Loucy (cell line): ENCODE measurements around the gene COL26A1.
"Not testable (repeated sequence)": the region's sequence is repeated elsewhere in the genome, so short reads cannot be mapped to it uniquely, and the experiment has no call there.

Experiments used
- H2AFZ ChIP-seq: fragments of 200-600 bp; sonication (generic); 2 replicates; pipeline ENCODE4 v1.6.0; 2016; ENCODE audit warnings: antibody characterized with exemption, mild to moderate bottlenecking, low read length, moderate library complexity
- H3F3A ChIP-seq: fragments of 200-600 bp; 2 replicates; pipeline ENCODE4 v1.6.0; 2016; ENCODE audit warnings: antibody characterized with exemption, low read depth, mild to moderate bottlenecking
- H3K27me3 ChIP-seq: fragments of 200-600 bp; sonication (generic); 2 replicates; pipeline ENCODE4 v1.6.1; 2014; ENCODE audit warnings: low read length, mild to moderate bottlenecking; ENCODE audit not compliant: insufficient read depth, poor library complexity, severe bottlenecking
- H3K36me3 ChIP-seq: fragments of 200-600 bp; sonication (generic); 2 replicates; pipeline ENCODE4 v1.6.1; 2016; ENCODE audit warnings: low read length; ENCODE audit not compliant: insufficient read depth
- H3K4me1 ChIP-seq: fragments of 200-600 bp; sonication (generic); 2 replicates; pipeline ENCODE4 v1.5.1; 2014; ENCODE audit warnings: low read length, mild to moderate bottlenecking; ENCODE audit not compliant: insufficient read depth, poor library complexity, severe bottlenecking
- H3K4me2 ChIP-seq: fragments of 200-600 bp; sonication (generic); 2 replicates; pipeline ENCODE4 v1.6.0; 2014; ENCODE audit warnings: antibody characterized with exemption, low read length, low read depth, mild to moderate bottlenecking; ENCODE audit not compliant: poor library complexity, severe bottlenecking
- H3K4me3 ChIP-seq: fragments of 200-600 bp; sonication (generic); 2 replicates; pipeline ENCODE4 v1.5.1; 2014; ENCODE audit warnings: low read length, mild to moderate bottlenecking, mixed read lengths; ENCODE audit not compliant: poor library complexity, severe bottlenecking
- H3K79me2 ChIP-seq: fragments of 200-600 bp; sonication (generic); 2 replicates; pipeline ENCODE4 v1.6.1; 2014; ENCODE audit warnings: low read length; ENCODE audit not compliant: insufficient read depth
- H3K9ac ChIP-seq: fragments of 200-600 bp; sonication (generic); 2 replicates; pipeline ENCODE4 v1.6.0; 2014; ENCODE audit warnings: mild to moderate bottlenecking, low read depth, low read length, moderate library complexity; ENCODE audit not compliant: poor library complexity, severe bottlenecking
- H3K9me2 ChIP-seq: fragments of 200-600 bp; sonication (generic); replicated peaks from 2 replicates; pipeline ENCODE4 v1.6.1; 2016; ENCODE audit warnings: low read depth, low read length, mixed read lengths
- H3K9me3 ChIP-seq: fragments of 200-600 bp; sonication (generic); 2 replicates; pipeline ENCODE4 v1.6.1; 2014; ENCODE audit warnings: mild to moderate bottlenecking, antibody characterized with exemption, low read length, low read depth; ENCODE audit not compliant: insufficient read depth
- H4K20me1 ChIP-seq: fragments of 200-600 bp; sonication (generic); 2 replicates; pipeline ENCODE4 v1.6.0; 2014; ENCODE audit warnings: antibody characterized with exemption, low read length, mild to moderate bottlenecking; ENCODE audit not compliant: insufficient read depth, poor library complexity, severe bottlenecking
- EZH2phosphoT487 ChIP-seq: fragments of 200-600 bp; IDR thresholded peaks from 2 replicates; pipeline ENCODE4 v1.6.1; 2018; ENCODE audit warnings: antibody characterized with exemption, mild to moderate bottlenecking, moderate library complexity, borderline replicate concordance
- TF ChIP-seq, protein P1 (sequence below): fragments of 200-600 bp; sonication (generic); conservative IDR thresholded peaks from 2 replicates; pipeline ENCODE4 v1.5.1; 2014; ENCODE audit warnings: mild to moderate bottlenecking, antibody characterized with exemption, low read length

Gene COL26A1

DNA sequence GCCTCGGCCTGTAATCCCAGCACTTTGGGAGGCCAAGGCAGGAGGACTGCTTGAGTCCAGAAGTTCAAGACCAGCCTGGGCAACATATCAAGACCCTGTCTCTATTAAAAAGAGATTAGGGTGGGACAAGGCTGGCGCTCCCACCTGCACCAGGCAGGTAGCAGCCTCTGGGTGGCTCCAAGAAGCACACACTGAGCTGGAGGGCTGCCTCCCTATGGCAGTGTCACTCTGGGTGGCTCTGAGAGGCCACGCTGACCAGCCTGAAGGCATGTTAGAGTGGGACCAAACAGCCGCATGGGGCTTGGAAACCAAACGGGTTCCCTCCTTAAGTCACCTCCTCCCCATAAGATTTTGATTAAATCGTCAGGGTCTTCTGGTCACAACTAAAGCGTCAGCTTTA lies 19.8 kb upstream of the COL26A1 start:
- no peak for TF ChIP-seq EZH2phosphoT487
- TF ChIP-seq, protein P1, sequence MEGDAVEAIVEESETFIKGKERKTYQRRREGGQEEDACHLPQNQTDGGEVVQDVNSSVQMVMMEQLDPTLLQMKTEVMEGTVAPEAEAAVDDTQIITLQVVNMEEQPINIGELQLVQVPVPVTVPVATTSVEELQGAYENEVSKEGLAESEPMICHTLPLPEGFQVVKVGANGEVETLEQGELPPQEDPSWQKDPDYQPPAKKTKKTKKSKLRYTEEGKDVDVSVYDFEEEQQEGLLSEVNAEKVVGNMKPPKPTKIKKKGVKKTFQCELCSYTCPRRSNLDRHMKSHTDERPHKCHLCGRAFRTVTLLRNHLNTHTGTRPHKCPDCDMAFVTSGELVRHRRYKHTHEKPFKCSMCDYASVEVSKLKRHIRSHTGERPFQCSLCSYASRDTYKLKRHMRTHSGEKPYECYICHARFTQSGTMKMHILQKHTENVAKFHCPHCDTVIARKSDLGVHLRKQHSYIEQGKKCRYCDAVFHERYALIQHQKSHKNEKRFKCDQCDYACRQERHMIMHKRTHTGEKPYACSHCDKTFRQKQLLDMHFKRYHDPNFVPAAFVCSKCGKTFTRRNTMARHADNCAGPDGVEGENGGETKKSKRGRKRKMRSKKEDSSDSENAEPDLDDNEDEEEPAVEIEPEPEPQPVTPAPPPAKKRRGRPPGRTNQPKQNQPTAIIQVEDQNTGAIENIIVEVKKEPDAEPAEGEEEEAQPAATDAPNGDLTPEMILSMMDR, result no peak
- Histone ChIP-seq H4K20me1 (no peaks in the 10 kb centered on the region), H3K4me2 (no peak overlapping the region), H3K9ac (no peak overlapping the region), H2AFZ (no peak overlapping the region), H3K79me2 (no peaks in the 10 kb centered on the region), H3K27me3 (no peaks in the 10 kb centered on the region), H3F3A (no peaks in the 10 kb centered on the region), H3K36me3 (no peaks in the 10 kb centered on the region), H3K4me3 (no peak overlapping the region), H3K9me3 (no peaks in the 10 kb centered on the region), H3K4me1 (no peaks in the 10 kb centered on the region), H3K9me2 (no peaks in the 10 kb centered on the region)

DNA sequence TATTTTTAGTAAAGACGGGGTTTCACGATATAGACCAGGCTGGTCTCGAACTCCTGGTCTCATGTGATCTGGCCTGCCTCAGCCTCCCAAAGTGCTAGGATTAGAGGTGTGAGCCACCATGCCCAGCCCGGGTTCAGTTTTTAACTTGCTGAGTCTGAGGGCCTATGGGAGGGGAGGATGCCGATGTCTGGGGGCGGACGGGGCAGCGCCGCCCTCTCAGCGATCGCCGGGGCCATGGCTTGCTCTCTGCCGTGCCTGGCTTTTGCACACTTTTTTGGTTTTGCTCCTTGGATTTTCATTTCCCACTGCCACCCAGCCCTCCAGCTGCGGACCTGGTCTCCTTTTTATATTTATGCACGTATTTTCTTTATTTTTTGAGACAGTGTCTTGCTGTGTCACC lies 15.2 kb upstream of the COL26A1 start:
- no peaks in the 10 kb centered on the region for H3F3A ChIP-seq
- H3K36me3 ChIP-seq, result no peaks in the 10 kb centered on the region
- no peak overlapping the region for H3K9ac ChIP-seq
- no peak overlapping the region for H3K4me2 ChIP-seq
- H3K4me1 ChIP-seq, result no peaks in the 10 kb centered on the region
- H3K27me3 ChIP-seq, result no peaks in the 10 kb centered on the region
- TF ChIP-seq, protein P1, result no peak
- TF ChIP-seq EZH2phosphoT487, result no peak
- H2AFZ ChIP-seq, result no peak overlapping the region
- H3K79me2 ChIP-seq, result no peaks in the 10 kb centered on the region
- no peaks in the 10 kb centered on the region for H3K9me2 ChIP-seq
- no peaks in the 10 kb centered on the region for H4K20me1 ChIP-seq
- H3K9me3 ChIP-seq, result no peaks in the 10 kb centered on the region
- no peak overlapping the region for H3K4me3 ChIP-seq

DNA sequence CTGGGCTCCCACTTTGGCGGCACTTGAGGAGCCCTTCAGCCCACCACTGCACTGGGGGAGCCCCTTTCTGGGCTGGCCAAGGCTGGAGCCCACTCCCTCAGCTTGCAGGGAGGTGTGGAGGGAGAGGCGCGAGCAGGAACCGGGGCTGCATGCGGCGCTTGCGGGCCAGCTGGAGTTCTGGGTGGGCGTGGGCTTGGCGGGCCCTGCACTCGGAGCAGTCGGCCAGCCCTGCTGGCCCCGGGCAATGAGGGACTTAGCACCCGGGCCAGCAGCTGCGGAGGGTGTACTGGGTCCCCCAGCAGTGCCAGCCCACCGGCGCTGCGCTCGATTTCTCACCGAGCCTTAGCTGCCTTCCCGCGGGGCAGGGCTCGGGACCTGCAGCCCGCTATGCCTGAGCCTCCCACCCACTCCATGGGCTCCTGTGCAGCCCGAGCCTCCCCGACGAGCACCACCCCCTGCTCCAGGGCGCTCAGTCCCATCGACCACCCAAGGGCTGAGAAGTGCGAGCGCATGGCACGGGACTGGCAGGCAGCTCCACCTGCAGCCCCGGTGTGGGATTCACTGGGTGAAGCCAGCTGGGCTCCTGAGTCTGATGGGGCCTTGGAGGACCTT lies 14.1 kb upstream of the COL26A1 start:
- H3F3A ChIP-seq, H3K4me1 ChIP-seq, H3K9ac ChIP-seq, H4K20me1 ChIP-seq, H3K27me3 ChIP-seq, H3K79me2 ChIP-seq, H2AFZ ChIP-seq, H3K36me3 ChIP-seq, H3K4me3 ChIP-seq, H3K9me3 ChIP-seq, H3K9me2 ChIP-seq, H3K4me2 ChIP-seq: not testable (repeated sequence)

DNA sequence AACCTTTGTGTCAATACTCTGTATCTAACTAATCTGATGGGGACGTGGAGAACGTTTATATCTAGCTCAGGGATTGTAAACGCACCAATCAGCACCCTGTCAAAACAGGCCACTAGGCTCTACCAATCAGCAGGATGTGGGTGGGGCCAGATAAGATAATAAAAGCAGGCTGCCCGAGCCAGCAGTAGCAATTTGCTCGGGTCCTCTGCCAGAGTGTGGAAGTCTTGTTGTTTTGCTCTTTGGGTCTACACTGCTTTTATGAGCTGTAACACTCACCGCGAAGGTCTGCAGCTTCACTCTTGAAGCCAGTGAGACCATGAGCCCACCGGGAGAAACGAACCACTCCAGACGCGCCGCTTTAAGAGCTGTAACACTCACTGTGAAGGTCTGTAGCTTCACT lies 13.4 kb upstream of the COL26A1 start:
- H3K36me3 ChIP-seq, H4K20me1 ChIP-seq: not testable (repeated sequence)

More for the DNA sequence above, 13.4 kb upstream of the COL26A1 start:
- not testable (repeated sequence) for H3K9me3 ChIP-seq, H3K4me3 ChIP-seq, H3F3A ChIP-seq, H3K9me2 ChIP-seq, H3K4me1 ChIP-seq, H3K4me2 ChIP-seq, H2AFZ ChIP-seq, H3K27me3 ChIP-seq, H3K79me2 ChIP-seq, H3K9ac ChIP-seq
